Gastrocnemius medialis (tissue), 4 donors: ENCODE results near the gene TRMT10C.

Source experiments
- CTCF ChIP-seq, 5 experiments: fragments of 450-650 bp in 3 of 5; fragments of 200-600 bp in 2 of 5; sonication (generic) in 2 of 5; IDR thresholded peaks in 4 of 5; conservative IDR thresholded peaks in 1 of 5; 1 replicate in 4 of 5; 2 replicates in 1 of 5; pipeline ENCODE4 v1.5.1; 2016 to 2019; ENCODE audit warnings: antibody characterized with exemption in 5 of 5, mild to moderate bottlenecking in 3 of 5, moderate library complexity in 3 of 5
- POLR2A ChIP-seq, 2 donors: fragments of 450-650 bp; IDR thresholded peaks; one replicate each; pipeline ENCODE4 v1.6.1; 2017; ENCODE audit warnings: antibody characterized with exemption in 2 of 2, mild to moderate bottlenecking in 2 of 2, moderate library complexity in 2 of 2

- TF ChIP-seq CTCF (IDR thresholded peaks at IDR 0.05 in 4 of 5, conservative IDR thresholded peaks at IDR 0.05 in 1 of 5) (no peak), POLR2A (IDR thresholded peaks at IDR 0.05) (no peak)
Observed at GRCh38 chr3:101527441-101527840, 34.2 kb upstream of the TRMT10C start.
